Measurements from ENCODE around the gene SRI. TPM values are rescaled to one million over a fixed set of nuclear protein-coding genes. Genes with fewer than 3 reads are reported as not detected.

The SRI gene
- total RNA-seq, 4 donors from 2014 or later = 17.9 to 78.6 (median 44.2) TPM

GRCh38 chr7:88191911-88192310 lies 27.9 kb downstream of the SRI start:
- intact Hi-C loops (cut with DNase I; ENCODE audit: low total_unique reads) = no loop called here
- no peak overlapping the region for H3K27ac ChIP-seq
- H3K9me3 ChIP-seq = no peaks in the 10 kb centered on the region
- no peak overlapping the region for H3K4me3 ChIP-seq
- DNase-seq = no peak
- no peaks in the 10 kb centered on the region for H3K27me3 ChIP-seq
- H3K36me3 ChIP-seq = no peaks in the 10 kb centered on the region
- no peaks in the 10 kb centered on the region for H3K4me1 ChIP-seq
- TF ChIP-seq POLR2A (IDR thresholded peaks at IDR 0.05) (no peak), CTCF (IDR thresholded peaks at IDR 0.05) (no peak)

- Histone ChIP-seq H3K4me3 (no peak overlapping the region), H3K4me1 (no peaks in the 10 kb centered on the region), H3K27me3 (no peaks in the 10 kb centered on the region), H3K9me3 (no peaks in the 10 kb centered on the region), H3K27ac (no peak overlapping the region), H3K36me3 (no peaks in the 10 kb centered on the region)
- intact Hi-C loops (cut with DNase I; ENCODE audit: low total_unique reads) = no loop called here
- no peak for DNase-seq
- no peak for TF ChIP-seq CTCF (IDR thresholded peaks at IDR 0.05)
- no peak for TF ChIP-seq POLR2A (IDR thresholded peaks at IDR 0.05)
Observed at GRCh38 chr7:88185650-88186049, 34.2 kb downstream of the SRI start.

- TF ChIP-seq POLR2A (IDR thresholded peaks at IDR 0.05) (no peak), CTCF (IDR thresholded peaks at IDR 0.05) (no peak)
- Histone ChIP-seq H3K4me3 (no peak overlapping the region), H3K27ac (no peak overlapping the region), H3K36me3 (no peaks in the 10 kb centered on the region), H3K9me3 (no peaks in the 10 kb centered on the region), H3K27me3 (no peaks in the 10 kb centered on the region), H3K4me1 (no peaks in the 10 kb centered on the region)
- intact Hi-C loops (cut with DNase I; ENCODE audit: low total_unique reads) = no loop called here
- DNase-seq = no peak
Observed at GRCh38 chr7:88184848-88185304, 35.0 kb downstream of the SRI start.

GRCh38 chr7:88183051-88183450 lies 36.8 kb downstream of the SRI start:
- Histone ChIP-seq H3K27me3 (no peaks in the 10 kb centered on the region), H3K4me1 (no peaks in the 10 kb centered on the region), H3K4me3 (no peak overlapping the region), H3K36me3 (no peaks in the 10 kb centered on the region), H3K27ac (no peak overlapping the region), H3K9me3 (no peaks in the 10 kb centered on the region)
- intact Hi-C loops (cut with DNase I; ENCODE audit: low total_unique reads) = no loop called here
- TF ChIP-seq POLR2A (IDR thresholded peaks at IDR 0.05) (no peak), CTCF (IDR thresholded peaks at IDR 0.05) (no peak)
- DNase-seq = no peak

GRCh38 chr7:88176190-88176589 lies 43.6 kb downstream of the SRI start:
- no peak for DNase-seq
- Histone ChIP-seq H3K27ac (no peak overlapping the region), H3K36me3 (no peaks in the 10 kb centered on the region), H3K27me3 (no peaks in the 10 kb centered on the region), H3K4me3 (no peak overlapping the region), H3K4me1 (no peaks in the 10 kb centered on the region), H3K9me3 (no peaks in the 10 kb centered on the region)
- TF ChIP-seq POLR2A (IDR thresholded peaks at IDR 0.05) = no peak
- TF ChIP-seq CTCF (IDR thresholded peaks at IDR 0.05) = no peak
- intact Hi-C loops (cut with DNase I; ENCODE audit: low total_unique reads) = no loop called here

All from uterus (tissue), 4 donors.